SK-N-SH (cell line): ENCODE measurements around the gene PDGFB. TPM values are rescaled to one million over a fixed set of nuclear protein-coding genes. Genes with fewer than 3 reads are reported as not detected.

Experiments used
- CTCF ChIA-PET: fragments of 300-600, 350-600 bp; formaldehyde crosslinking; extraction: SDS; loops from one replicate; lab custom pipeline; 2021; lab: Yijun Ruan, JAX
- POLR2A ChIA-PET: fragments of 350-600 bp; sonication (Branson Sonifier 250); formaldehyde crosslinking; extraction: SDS; loops from one replicate; lab custom pipeline; 2020; ENCODE audit warnings: antibody characterized with exemption, inconsistent platforms; lab: Yijun Ruan, JAX
- DNase-seq: peaks from one replicate; pipeline ENCODE4 v3.0.0; 2012
- H2AFZ ChIP-seq: fragments of 200-600 bp; sonication (generic); 2 replicates; pipeline ENCODE4 v1.8.1; 2016; ENCODE audit warnings: antibody characterized with exemption, mild to moderate bottlenecking, low read depth
- H3F3A ChIP-seq: fragments of 200-600 bp; sonication (generic); replicated peaks from 2 replicates; pipeline ENCODE3; 2016; ENCODE audit warnings: antibody characterized with exemption, mild to moderate bottlenecking; ENCODE audit not compliant: insufficient read depth
- H3K27ac ChIP-seq, 2 experiments: fragments of 200-500 bp in 1 of 2; fragments of 200-600 bp in 1 of 2; sonication (Bioruptor generic) in 1 of 2; sonication (generic), shearing (Covaris generic) in 1 of 2; 2 replicates each; pipeline versions ENCODE4 v1.5.1 to v1.6.1; 2014 to 2016; ENCODE audit warnings: low read depth in 2 of 2, inconsistent platforms in 1 of 2, low read length in 1 of 2, mild to moderate bottlenecking in 1 of 2, mixed read lengths in 1 of 2
- H3K27me3 ChIP-seq: fragments of 200-600 bp; sonication (generic), shearing (Covaris generic); 2 replicates; pipeline ENCODE4 v1.6.1; 2016; ENCODE audit warnings: mixed run types; ENCODE audit not compliant: insufficient read depth
- H3K36me3 ChIP-seq, 2 experiments: fragments of 200-500 bp in 1 of 2; fragments of 200-600 bp in 1 of 2; sonication (Bioruptor generic) in 1 of 2; sonication (generic) in 1 of 2; replicated peaks in 1 of 2; 2 replicates each; pipeline versions ENCODE3 to v1.5.1; 2014 to 2016; ENCODE audit warnings: low read length in 1 of 2, mild to moderate bottlenecking in 1 of 2; ENCODE audit not compliant: insufficient read depth in 2 of 2, control insufficient read depth in 1 of 2
- H3K4me1 ChIP-seq, 2 experiments: fragments of 200-500 bp in 1 of 2; fragments of 200-600 bp in 1 of 2; sonication (Bioruptor generic) in 1 of 2; sonication (generic), shearing (Covaris generic) in 1 of 2; 2 replicates each; pipeline versions ENCODE4 v1.5.1 to v1.6.1; 2014 to 2016; ENCODE audit warnings: low read depth in 1 of 2, low read length in 1 of 2, mixed run types in 1 of 2; ENCODE audit not compliant: insufficient read depth in 2 of 2, control insufficient read depth in 1 of 2
- H3K4me2 ChIP-seq: fragments of 200-600 bp; sonication (generic), shearing (Covaris generic); 2 replicates; pipeline ENCODE4 v1.6.1; 2017; ENCODE audit warnings: mixed run types
- H3K4me3 ChIP-seq, 2 experiments: fragments of 200-500 bp in 1 of 2; fragments of 200-600 bp in 1 of 2; sonication (Bioruptor generic) in 1 of 2; sonication (generic), shearing (Covaris generic) in 1 of 2; 2 replicates each; pipeline versions ENCODE4 v1.5.1 to v1.8.1; 2014 to 2016; ENCODE audit warnings: low read depth in 2 of 2, inconsistent platforms in 1 of 2, low read length in 1 of 2, mild to moderate bottlenecking in 1 of 2, mixed read lengths in 1 of 2, moderate library complexity in 1 of 2
- H3K79me2 ChIP-seq: fragments of 200-600 bp; sonication (generic); 2 replicates; pipeline ENCODE4 v1.8.1; 2017; ENCODE audit warnings: mild to moderate bottlenecking; ENCODE audit not compliant: insufficient read depth
- H3K9ac ChIP-seq: fragments of 200-600 bp; sonication (generic); 2 replicates; pipeline ENCODE4 v1.6.1; 2017; ENCODE audit warnings: mixed run types
- H3K9me2 ChIP-seq: fragments of 200-600 bp; sonication (generic); 2 replicates; pipeline ENCODE4 v1.6.1; 2017; ENCODE audit warnings: mixed run types
- H3K9me3 ChIP-seq: fragments of 200-600 bp; sonication (generic); 2 replicates; pipeline ENCODE4 v1.6.1; 2017; ENCODE audit warnings: mixed run types, mild to moderate bottlenecking, moderate library complexity
- H4K20me1 ChIP-seq: fragments of 200-600 bp; sonication (generic); 2 replicates; pipeline ENCODE4 v1.6.1; 2017; ENCODE audit warnings: mild to moderate bottlenecking, mixed run types; ENCODE audit not compliant: insufficient read depth
- EZH2phosphoT487 ChIP-seq: fragments of 200-600 bp; sonication (generic); IDR thresholded peaks from 2 replicates; pipeline ENCODE4 v1.6.1; 2017; ENCODE audit warnings: low read depth, mixed run types, mild to moderate bottlenecking, antibody characterized with exemption, moderate library complexity, borderline replicate concordance
- FOSL2 ChIP-seq: IDR thresholded peaks from 2 replicates; pipeline ENCODE4 v1.4.0; 2012; ENCODE audit warnings: low read depth, mild to moderate bottlenecking, moderate library complexity, borderline replicate concordance
- FOXM1 ChIP-seq: IDR thresholded peaks from 2 replicates; pipeline ENCODE4 v1.4.0; 2012; ENCODE audit warnings: low read depth, mild to moderate bottlenecking
- GABPA ChIP-seq: IDR thresholded peaks from 2 replicates; pipeline ENCODE4 v1.4.0; 2012; ENCODE audit warnings: low read depth, mild to moderate bottlenecking
- IRF3 ChIP-seq: fragments of 150-350 bp; IDR thresholded peaks from 2 replicates; pipeline ENCODE4 v1.6.1; 2016; ENCODE audit warnings: mild to moderate bottlenecking, low read depth, low read length
- MAX ChIP-seq: IDR thresholded peaks from 2 replicates; pipeline ENCODE4 v1.4.0; 2012; ENCODE audit warnings: low read depth
- NFIC ChIP-seq: IDR thresholded peaks from 2 replicates; pipeline ENCODE4 v1.4.0; 2012; ENCODE audit warnings: borderline replicate concordance
- RAD21 ChIP-seq: IDR thresholded peaks from 2 replicates; pipeline ENCODE4 v1.6.1; 2012; ENCODE audit warnings: mild to moderate bottlenecking, low read length
- RCOR1 ChIP-seq: fragments of 150-350 bp; IDR thresholded peaks from 2 replicates; pipeline ENCODE4 v1.6.1; 2017; ENCODE audit warnings: antibody characterized with exemption, low read length
- SIN3A ChIP-seq: IDR thresholded peaks from 2 replicates; pipeline ENCODE4 v1.6.1; 2012; ENCODE audit warnings: low read depth, mild to moderate bottlenecking, low read length, moderate library complexity, borderline replicate concordance
- TAF1 ChIP-seq: IDR thresholded peaks from 2 replicates; pipeline ENCODE4 v1.6.1; 2012; ENCODE audit warnings: low read depth, mild to moderate bottlenecking, low read length, moderate library complexity, borderline replicate concordance
- TCF12 ChIP-seq: IDR thresholded peaks from 2 replicates; pipeline ENCODE4 v1.4.0; 2012
- TEAD4 ChIP-seq: IDR thresholded peaks from 2 replicates; pipeline ENCODE4 v1.4.0; 2012; ENCODE audit warnings: mild to moderate bottlenecking, borderline replicate concordance; ENCODE audit not compliant: insufficient read depth
- USF1 ChIP-seq: IDR thresholded peaks from 2 replicates; pipeline ENCODE4 v1.4.0; 2012; ENCODE audit warnings: low read depth, borderline replicate concordance
- WGBS: methylation state at CpG from one replicate; pipeline ENCODE4 v1.1.6; 2017; ENCODE audit warnings: low lambda C conversion rate; 5-methylcytosine and 5-hydroxymethylcytosine counted together
- polyA plus RNA-seq, 3 experiments: library from polyadenylated mRNA; depleted of rRNA; stranded (reverse); fragments of >200 nt; gene quantifications; 2 replicates each; pipeline ENCODE4 v1.2.3, GENCODE V29; 2012
- TF ChIP-seq, protein P1 (sequence below): IDR thresholded peaks from 2 replicates; pipeline ENCODE4 v1.6.1; 2012; ENCODE audit warnings: mild to moderate bottlenecking, low read depth, low read length, moderate library complexity
- TF ChIP-seq, protein P2 (sequence below): fragments of 150-350 bp; IDR thresholded peaks from 2 replicates; pipeline ENCODE4 v1.6.1; 2017; ENCODE audit warnings: antibody characterized with exemption, low read length, low read depth, borderline replicate concordance

PDGFB gene
- polyA plus RNA-seq, 1 of the 3 experiments (the other 2 are of a cell fraction), result 0.44 TPM

DNA sequence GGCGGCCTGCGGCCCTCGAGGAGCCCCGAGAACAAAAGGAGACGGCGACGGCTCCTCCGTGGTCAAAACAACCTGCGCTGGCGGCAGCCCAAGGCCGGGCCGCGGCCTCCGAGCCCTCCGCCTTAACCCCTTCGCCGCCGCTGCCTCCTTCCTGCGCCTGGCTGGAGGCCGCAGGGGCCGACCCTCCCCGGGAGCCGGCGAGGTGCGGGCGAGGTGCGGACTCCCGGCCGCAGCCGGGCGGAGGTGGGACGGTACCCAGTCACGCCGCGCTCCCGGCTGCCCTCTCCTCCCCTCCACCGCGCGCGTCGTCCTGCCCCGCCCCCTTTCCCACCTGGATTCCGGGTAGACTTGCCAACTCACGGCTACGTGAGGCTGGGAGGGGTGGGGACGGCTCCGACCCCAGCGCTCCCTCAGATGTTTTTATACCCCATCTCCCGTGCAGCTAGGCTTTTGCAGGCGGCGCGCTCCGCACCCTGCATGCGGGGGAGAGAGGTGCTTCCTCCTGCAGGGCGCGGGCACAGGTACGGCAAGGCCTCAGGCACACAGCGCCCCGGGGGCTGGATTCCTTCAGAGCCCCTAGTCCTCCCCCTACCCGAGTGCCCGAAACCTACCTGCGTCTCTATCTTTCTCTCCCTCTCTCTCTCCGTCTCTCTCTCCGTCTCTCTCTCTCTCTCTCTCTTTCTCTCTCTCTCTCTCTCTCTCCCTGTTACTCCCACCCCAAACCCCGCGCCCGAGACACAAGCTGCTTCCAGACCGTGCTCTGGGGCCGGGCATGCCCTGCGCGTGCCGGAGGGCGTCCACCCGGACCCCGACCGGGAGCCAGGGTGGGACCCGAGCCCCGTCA lies 2.0 kb downstream of the PDGFB start (continued):
- TF ChIP-seq, protein P1, sequence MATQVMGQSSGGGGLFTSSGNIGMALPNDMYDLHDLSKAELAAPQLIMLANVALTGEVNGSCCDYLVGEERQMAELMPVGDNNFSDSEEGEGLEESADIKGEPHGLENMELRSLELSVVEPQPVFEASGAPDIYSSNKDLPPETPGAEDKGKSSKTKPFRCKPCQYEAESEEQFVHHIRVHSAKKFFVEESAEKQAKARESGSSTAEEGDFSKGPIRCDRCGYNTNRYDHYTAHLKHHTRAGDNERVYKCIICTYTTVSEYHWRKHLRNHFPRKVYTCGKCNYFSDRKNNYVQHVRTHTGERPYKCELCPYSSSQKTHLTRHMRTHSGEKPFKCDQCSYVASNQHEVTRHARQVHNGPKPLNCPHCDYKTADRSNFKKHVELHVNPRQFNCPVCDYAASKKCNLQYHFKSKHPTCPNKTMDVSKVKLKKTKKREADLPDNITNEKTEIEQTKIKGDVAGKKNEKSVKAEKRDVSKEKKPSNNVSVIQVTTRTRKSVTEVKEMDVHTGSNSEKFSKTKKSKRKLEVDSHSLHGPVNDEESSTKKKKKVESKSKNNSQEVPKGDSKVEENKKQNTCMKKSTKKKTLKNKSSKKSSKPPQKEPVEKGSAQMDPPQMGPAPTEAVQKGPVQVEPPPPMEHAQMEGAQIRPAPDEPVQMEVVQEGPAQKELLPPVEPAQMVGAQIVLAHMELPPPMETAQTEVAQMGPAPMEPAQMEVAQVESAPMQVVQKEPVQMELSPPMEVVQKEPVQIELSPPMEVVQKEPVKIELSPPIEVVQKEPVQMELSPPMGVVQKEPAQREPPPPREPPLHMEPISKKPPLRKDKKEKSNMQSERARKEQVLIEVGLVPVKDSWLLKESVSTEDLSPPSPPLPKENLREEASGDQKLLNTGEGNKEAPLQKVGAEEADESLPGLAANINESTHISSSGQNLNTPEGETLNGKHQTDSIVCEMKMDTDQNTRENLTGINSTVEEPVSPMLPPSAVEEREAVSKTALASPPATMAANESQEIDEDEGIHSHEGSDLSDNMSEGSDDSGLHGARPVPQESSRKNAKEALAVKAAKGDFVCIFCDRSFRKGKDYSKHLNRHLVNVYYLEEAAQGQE, result no peak
- TF ChIP-seq GABPA (no peak), NFIC (no peak)

DNA sequence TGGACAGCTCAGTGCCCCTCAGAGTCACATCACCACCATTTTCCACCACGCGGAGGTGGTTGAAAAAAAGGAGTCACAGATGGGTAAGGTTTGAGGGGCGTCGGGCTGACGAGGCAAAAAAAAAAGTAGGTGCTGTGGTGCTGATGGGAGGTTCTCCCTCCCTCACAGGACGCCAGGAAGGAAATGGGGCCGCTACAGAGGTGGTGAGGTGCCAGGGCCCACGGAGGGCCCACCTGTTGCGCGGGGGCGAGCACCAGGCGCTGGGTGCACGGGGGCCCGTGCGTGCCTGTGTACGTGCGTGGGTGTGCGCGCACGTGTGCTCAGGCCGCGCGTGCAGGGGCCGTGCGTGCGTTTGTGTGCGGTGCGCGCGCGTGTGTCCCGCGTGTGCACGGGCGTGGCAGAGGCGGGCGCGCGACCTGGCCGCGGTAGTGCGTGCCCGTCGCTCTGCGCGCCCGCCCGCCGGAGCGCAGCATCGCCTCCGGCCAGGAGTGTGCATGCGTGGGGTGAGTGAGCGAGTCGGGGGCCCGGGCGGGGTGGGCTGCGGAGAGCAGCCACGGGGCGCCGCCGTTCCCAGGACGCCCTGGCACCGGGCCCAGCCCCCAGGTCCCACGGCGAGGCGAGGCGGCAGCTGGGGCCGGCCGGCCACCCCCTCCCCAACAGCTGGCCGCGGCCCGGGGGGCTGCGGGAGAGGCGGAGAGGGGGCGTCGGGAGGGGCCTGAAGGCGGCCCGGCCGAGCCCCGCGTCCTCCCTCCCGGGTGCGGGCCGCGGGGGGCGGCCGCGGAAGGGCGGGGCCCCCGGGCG lies 2.8 kb downstream of the PDGFB start:
- H4K20me1 ChIP-seq, result no peaks in the 10 kb centered on the region
- H3K36me3 ChIP-seq, result no peaks in the 10 kb centered on the region
- H3K9ac ChIP-seq, result no peak overlapping the region
- TF ChIP-seq IRF3, result no peak
- no peak for TF ChIP-seq TEAD4
- TF ChIP-seq SIN3A, result no peak
- TF ChIP-seq, protein P1, result no peak
- no peak for TF ChIP-seq RAD21
- TF ChIP-seq EZH2phosphoT487, result no peak
- TF ChIP-seq RCOR1, result no peak
- TF ChIP-seq MAX, result no peak
- no peak for TF ChIP-seq FOXM1
- TF ChIP-seq USF1, result no peak
- no peak for TF ChIP-seq GABPA
- TF ChIP-seq TCF12, result no peak
- no peak for TF ChIP-seq TAF1
- no peak for TF ChIP-seq FOSL2
- TF ChIP-seq, protein P2, sequence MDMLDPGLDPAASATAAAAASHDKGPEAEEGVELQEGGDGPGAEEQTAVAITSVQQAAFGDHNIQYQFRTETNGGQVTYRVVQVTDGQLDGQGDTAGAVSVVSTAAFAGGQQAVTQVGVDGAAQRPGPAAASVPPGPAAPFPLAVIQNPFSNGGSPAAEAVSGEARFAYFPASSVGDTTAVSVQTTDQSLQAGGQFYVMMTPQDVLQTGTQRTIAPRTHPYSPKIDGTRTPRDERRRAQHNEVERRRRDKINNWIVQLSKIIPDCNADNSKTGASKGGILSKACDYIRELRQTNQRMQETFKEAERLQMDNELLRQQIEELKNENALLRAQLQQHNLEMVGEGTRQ, result no peak
- 64% methylated on average over 7 of the region's 92 CpGs for WGBS
- peaks cover 12% of the 10 kb centered on the region; the same call in 1 of the 2 replicates for H3K27me3 ChIP-seq
- CTCF ChIA-PET, result no interaction called here
- no peak overlapping the region for H3K4me2 ChIP-seq
- H3F3A ChIP-seq, result no peaks in the 10 kb centered on the region
- no peaks in the 10 kb centered on the region for H3K9me3 ChIP-seq
- no peaks in the 10 kb centered on the region for H3K9me2 ChIP-seq
- POLR2A ChIA-PET, result no interaction called here
- H3K4me3 ChIP-seq, result no peak overlapping the region
- H2AFZ ChIP-seq, result no peak overlapping the region
- peak; percentile 62 for DNase-seq
- no peak overlapping the region for H3K27ac ChIP-seq
- H3K79me2 ChIP-seq, result no peaks in the 10 kb centered on the region
- no peaks in the 10 kb centered on the region; a peak in 1 of 4 replicates for H3K4me1 ChIP-seq
